WTC11 (cell line): ENCODE data around the gene KIAA1671. TPM values are rescaled to one million over a fixed set of nuclear protein-coding genes. Genes with fewer than 3 reads are reported as not detected.

Experiments
- ATAC-seq: fragments of 200-7000 bp; cut with Tn5 transposase; 2 replicates; pipeline ENCODE4 v1.10.0; 2021; ENCODE audit warnings: mild to moderate bottlenecking, moderate library complexity
- CTCF ChIA-PET: fragments of 300-600 bp; sonication (Branson Sonifier 250); formaldehyde crosslinking; loops from one replicate; lab custom pipeline; 2021; ENCODE audit warnings: antibody characterized with exemption; lab: Charles Lee
- POLR2A ChIA-PET: fragments of 350-600 bp; sonication (Branson Sonifier 250); formaldehyde crosslinking; loops from one replicate; lab custom pipeline; 2021; ENCODE audit warnings: antibody characterized with exemption; lab: Charles Lee
- DNase-seq: peaks from one replicate; pipeline ENCODE4 v3.0.0; 2021; ENCODE audit warnings: low spot score
- H3K27ac Mint-ChIP-seq: 2 replicates; pipeline ENCODE4 v1.8.0; 2021; ENCODE audit warnings: mixed read lengths
- H3K27me3 Mint-ChIP-seq: 2 replicates; pipeline ENCODE4 v1.8.0; 2021; ENCODE audit warnings: low read depth, mild to moderate bottlenecking, moderate library complexity, mixed read lengths
- H3K36me3 Mint-ChIP-seq: 2 replicates; pipeline ENCODE4 v1.8.0; 2021; ENCODE audit warnings: mixed read lengths
- H3K4me1 Mint-ChIP-seq: 2 replicates; pipeline ENCODE4 v1.8.0; 2022; ENCODE audit warnings: mixed read lengths
- H3K4me3 Mint-ChIP-seq: 2 replicates; pipeline ENCODE4 v1.8.0; 2021; ENCODE audit warnings: mild to moderate bottlenecking, moderate library complexity, mixed read lengths
- H3K9me3 Mint-ChIP-seq: 2 replicates; pipeline ENCODE4 v1.8.0; 2021; ENCODE audit warnings: mixed read lengths
- ATF6 ChIP-seq: sonication (generic); formaldehyde crosslinking; IDR thresholded peaks from 2 replicates; pipeline ENCODE4 v1.8.1; 2023; ENCODE audit warnings: mild to moderate bottlenecking, missing genetic modification reagents
- CREB1 ChIP-seq: sonication (generic); formaldehyde crosslinking; IDR thresholded peaks from 2 replicates; pipeline ENCODE4 v1.8.0; 2023; ENCODE audit warnings: mild to moderate bottlenecking, missing genetic modification reagents
- E2F1 ChIP-seq: sonication (generic); formaldehyde crosslinking; IDR thresholded peaks from 2 replicates; pipeline ENCODE4 v1.8.0; 2022; ENCODE audit warnings: mild to moderate bottlenecking, missing genetic modification reagents
- FOXJ3 ChIP-seq: sonication (generic); formaldehyde crosslinking; IDR thresholded peaks from 2 replicates; pipeline ENCODE4 v1.9.0; 2021; ENCODE audit warnings: missing genetic modification reagents, mild to moderate bottlenecking, borderline replicate concordance
- FOXP1 ChIP-seq: sonication (generic); formaldehyde crosslinking; IDR thresholded peaks from 2 replicates; pipeline ENCODE4 v1.8.0; 2022; ENCODE audit warnings: missing genetic modification reagents, mild to moderate bottlenecking, moderate library complexity, borderline replicate concordance
- NFATC4 ChIP-seq: fragments of 250-450 bp; sonication (Bioruptor Pico); IDR thresholded peaks from 2 replicates; pipeline ENCODE4 v1.9.0; 2021; ENCODE audit warnings: mild to moderate bottlenecking
- NR2C2 ChIP-seq: sonication (generic); formaldehyde crosslinking; IDR thresholded peaks from 2 replicates; pipeline ENCODE4 v1.8.0; 2022; ENCODE audit warnings: mild to moderate bottlenecking, missing genetic modification reagents
- NR3C1 ChIP-seq: sonication (generic); formaldehyde crosslinking; conservative IDR thresholded peaks from 2 replicates; pipeline ENCODE4 v1.8.1; 2023; ENCODE audit warnings: low read depth, mild to moderate bottlenecking, missing genetic modification reagents
- RORB ChIP-seq: fragments of 250-450 bp; sonication (Bioruptor Pico); IDR thresholded peaks from 2 replicates; pipeline ENCODE4 v1.9.0; 2021; ENCODE audit warnings: mild to moderate bottlenecking
- SMAD4 ChIP-seq: sonication (generic); formaldehyde crosslinking; IDR thresholded peaks from 2 replicates; pipeline ENCODE4 v1.8.0; 2022; ENCODE audit warnings: mild to moderate bottlenecking, missing genetic modification reagents
- SOX15 ChIP-seq: fragments of 250-450 bp; sonication (Bioruptor Pico); IDR thresholded peaks from 2 replicates; pipeline ENCODE4 v1.9.0; 2021; ENCODE audit warnings: mild to moderate bottlenecking
- TP53 ChIP-seq: sonication (generic); formaldehyde crosslinking; IDR thresholded peaks from 2 replicates; pipeline ENCODE4 v1.8.1; 2023; ENCODE audit warnings: mild to moderate bottlenecking, missing genetic modification reagents
- ZNF396 ChIP-seq: fragments of 250-450 bp; sonication (Bioruptor Pico); IDR thresholded peaks from 2 replicates; pipeline ENCODE4 v1.8.0; 2021; ENCODE audit warnings: mild to moderate bottlenecking, moderate library complexity, borderline replicate concordance
- total RNA-seq: library from RNA; stranded (reverse); gene quantifications from 3 replicates; pipeline ENCODE4 v1.2.3, GENCODE V29; 2021
- TF ChIP-seq, protein P1 (sequence below): fragments of 200-600 bp; IDR thresholded peaks from 2 replicates; pipeline ENCODE4 v1.8.0; 2022; ENCODE audit warnings: antibody characterized with exemption
- TF ChIP-seq, protein P2 (sequence below): sonication (generic); formaldehyde crosslinking; IDR thresholded peaks from 2 replicates; pipeline ENCODE4 v1.8.1; 2023; ENCODE audit warnings: mild to moderate bottlenecking, missing genetic modification reagents, moderate library complexity
- TF ChIP-seq, protein P3 (sequence below): sonication (generic); formaldehyde crosslinking; IDR thresholded peaks from 2 replicates; pipeline ENCODE4 v1.8.1; 2023; ENCODE audit warnings: mild to moderate bottlenecking, missing genetic modification reagents

KIAA1671 gene
- total RNA-seq, 1 experiment from 2014 or later: 26.0 TPM

- POLR2A ChIA-PET: no interaction called here
- peaks cover 37% of the 10 kb centered on the region for H3K4me1 Mint-ChIP-seq
- H3K27me3 Mint-ChIP-seq: no peaks in the 10 kb centered on the region
- no peaks in the 10 kb centered on the region for H3K9me3 Mint-ChIP-seq
- no peak overlapping the region for H3K4me3 Mint-ChIP-seq
- no peak overlapping the region for H3K27ac Mint-ChIP-seq
- DNase-seq (no peak), ATAC-seq (no peak)
- H3K36me3 Mint-ChIP-seq: no peaks in the 10 kb centered on the region
- CTCF ChIA-PET: interaction anchor here (2.5 to 12.1 kb wide), 2 partner anchors 19 to 49 kb away, joined by 9 to 81 read pairs; no protein-coding TSS in a partner anchor
- TF ChIP-seq, protein P1, sequence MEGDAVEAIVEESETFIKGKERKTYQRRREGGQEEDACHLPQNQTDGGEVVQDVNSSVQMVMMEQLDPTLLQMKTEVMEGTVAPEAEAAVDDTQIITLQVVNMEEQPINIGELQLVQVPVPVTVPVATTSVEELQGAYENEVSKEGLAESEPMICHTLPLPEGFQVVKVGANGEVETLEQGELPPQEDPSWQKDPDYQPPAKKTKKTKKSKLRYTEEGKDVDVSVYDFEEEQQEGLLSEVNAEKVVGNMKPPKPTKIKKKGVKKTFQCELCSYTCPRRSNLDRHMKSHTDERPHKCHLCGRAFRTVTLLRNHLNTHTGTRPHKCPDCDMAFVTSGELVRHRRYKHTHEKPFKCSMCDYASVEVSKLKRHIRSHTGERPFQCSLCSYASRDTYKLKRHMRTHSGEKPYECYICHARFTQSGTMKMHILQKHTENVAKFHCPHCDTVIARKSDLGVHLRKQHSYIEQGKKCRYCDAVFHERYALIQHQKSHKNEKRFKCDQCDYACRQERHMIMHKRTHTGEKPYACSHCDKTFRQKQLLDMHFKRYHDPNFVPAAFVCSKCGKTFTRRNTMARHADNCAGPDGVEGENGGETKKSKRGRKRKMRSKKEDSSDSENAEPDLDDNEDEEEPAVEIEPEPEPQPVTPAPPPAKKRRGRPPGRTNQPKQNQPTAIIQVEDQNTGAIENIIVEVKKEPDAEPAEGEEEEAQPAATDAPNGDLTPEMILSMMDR: no peak
- no peak for TF ChIP-seq RORB (CRISPR knock-in tag)
- no peak for TF ChIP-seq FOXJ3
- TF ChIP-seq NR3C1 (CRISPR knock-in tag): no peak
- no peak for TF ChIP-seq TP53 (CRISPR knock-in tag)
- TF ChIP-seq NR2C2 (CRISPR knock-in tag): no peak
- TF ChIP-seq FOXP1 (CRISPR knock-in tag): no peak
- TF ChIP-seq, protein P2, sequence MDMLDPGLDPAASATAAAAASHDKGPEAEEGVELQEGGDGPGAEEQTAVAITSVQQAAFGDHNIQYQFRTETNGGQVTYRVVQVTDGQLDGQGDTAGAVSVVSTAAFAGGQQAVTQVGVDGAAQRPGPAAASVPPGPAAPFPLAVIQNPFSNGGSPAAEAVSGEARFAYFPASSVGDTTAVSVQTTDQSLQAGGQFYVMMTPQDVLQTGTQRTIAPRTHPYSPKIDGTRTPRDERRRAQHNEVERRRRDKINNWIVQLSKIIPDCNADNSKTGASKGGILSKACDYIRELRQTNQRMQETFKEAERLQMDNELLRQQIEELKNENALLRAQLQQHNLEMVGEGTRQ (CRISPR knock-in tag): no peak
These were observed 177.9 kb downstream of the KIAA1671 start for GRCh38 chr22:25130462-25130861.

DNA sequence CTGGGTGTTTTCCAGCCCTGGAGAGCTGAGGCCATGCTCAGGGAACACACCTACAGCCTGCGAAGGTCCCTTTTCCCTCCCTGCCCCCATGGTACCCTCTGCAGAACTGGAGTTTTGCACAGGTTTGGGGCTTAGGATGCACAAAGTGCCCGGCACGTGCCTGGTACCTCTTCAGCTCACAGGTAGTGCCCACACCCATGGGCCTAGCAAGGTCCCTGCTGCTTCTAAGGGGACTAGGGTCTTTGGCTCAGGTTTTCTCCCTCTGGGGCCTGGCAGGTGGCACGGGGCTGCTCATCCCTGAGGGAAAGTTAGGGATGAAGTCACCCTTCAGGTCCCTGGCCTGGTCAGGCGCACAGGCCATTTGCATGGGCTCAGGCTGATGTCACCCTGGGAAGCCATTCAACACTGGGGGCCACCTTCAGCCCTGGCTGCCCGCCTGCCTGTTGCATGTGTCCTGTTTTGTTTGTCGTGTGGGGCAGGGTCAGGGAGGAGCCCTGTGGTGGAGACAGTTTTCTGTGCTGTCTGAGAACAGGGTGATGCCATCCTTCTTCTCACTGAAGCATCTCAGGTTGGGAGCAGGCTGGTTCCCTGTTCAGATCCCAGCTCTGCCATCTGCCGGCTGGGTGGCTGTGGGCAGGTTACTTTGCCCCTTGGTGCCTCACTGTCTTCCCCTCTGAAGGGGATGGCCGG lies 178.8 kb downstream of the KIAA1671 start:
- H3K36me3 Mint-ChIP-seq: no peaks in the 10 kb centered on the region
- peaks cover 43% of the 10 kb centered on the region for H3K4me1 Mint-ChIP-seq
- ChIA-PET CTCF (interaction anchor here (0.5 to 12.1 kb wide), 5 partner anchors 10 to 50 kb away, joined by 3 to 81 read pairs (median 3); no protein-coding TSS in a partner anchor), POLR2A (no interaction called here)
- no peaks in the 10 kb centered on the region for H3K9me3 Mint-ChIP-seq
- DNase-seq (no peak), ATAC-seq (no peak)
- H3K27me3 Mint-ChIP-seq: no peaks in the 10 kb centered on the region
- TF ChIP-seq ZNF396 (CRISPR knock-in tag) (no peak), SMAD4 (CRISPR knock-in tag) (no peak)
- no peak overlapping the region for H3K27ac Mint-ChIP-seq
- no peak overlapping the region for H3K4me3 Mint-ChIP-seq

DNA sequence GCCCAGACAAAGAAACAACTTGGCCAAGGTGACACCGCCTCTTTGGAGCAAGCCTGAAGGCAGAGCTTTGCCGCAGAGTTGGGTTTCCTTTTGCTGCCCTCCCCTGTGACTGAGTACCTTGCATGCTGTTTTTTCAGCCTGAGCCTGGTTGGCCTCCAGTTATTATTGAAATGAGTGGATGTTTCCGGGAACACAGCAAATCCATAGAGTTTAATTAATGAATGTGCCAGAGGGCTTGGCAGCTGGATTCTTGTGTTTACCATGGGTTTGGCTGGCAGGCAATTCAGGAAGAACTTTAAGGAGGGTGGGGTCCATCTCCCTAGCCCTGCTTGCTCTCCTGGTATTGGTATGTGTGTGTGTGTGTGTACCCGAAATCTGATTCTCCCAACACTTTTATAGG lies 181.5 kb downstream of the KIAA1671 start:
- CTCF ChIA-PET: interaction anchor here (4.5 kb wide), 1 partner anchor 23 kb away, joined by 20 read pairs; no protein-coding TSS in a partner anchor
- Mint-ChIP-seq H3K27me3 (no peaks in the 10 kb centered on the region), H3K36me3 (peaks cover 10% of the 10 kb centered on the region), H3K4me1 (peaks cover 30% of the 10 kb centered on the region), H3K9me3 (peaks cover 8% of the 10 kb centered on the region), H3K27ac (no peak overlapping the region), H3K4me3 (no peak overlapping the region)
- TF ChIP-seq NFATC4 (no peak), NR2C2 (CRISPR knock-in tag) (no peak), E2F1 (CRISPR knock-in tag) (no peak), SOX15 (CRISPR knock-in tag) (no peak), CREB1 (CRISPR knock-in tag) (no peak), NR3C1 (CRISPR knock-in tag) (no peak), ATF6 (CRISPR knock-in tag) (no peak)
- TF ChIP-seq, protein P3, sequence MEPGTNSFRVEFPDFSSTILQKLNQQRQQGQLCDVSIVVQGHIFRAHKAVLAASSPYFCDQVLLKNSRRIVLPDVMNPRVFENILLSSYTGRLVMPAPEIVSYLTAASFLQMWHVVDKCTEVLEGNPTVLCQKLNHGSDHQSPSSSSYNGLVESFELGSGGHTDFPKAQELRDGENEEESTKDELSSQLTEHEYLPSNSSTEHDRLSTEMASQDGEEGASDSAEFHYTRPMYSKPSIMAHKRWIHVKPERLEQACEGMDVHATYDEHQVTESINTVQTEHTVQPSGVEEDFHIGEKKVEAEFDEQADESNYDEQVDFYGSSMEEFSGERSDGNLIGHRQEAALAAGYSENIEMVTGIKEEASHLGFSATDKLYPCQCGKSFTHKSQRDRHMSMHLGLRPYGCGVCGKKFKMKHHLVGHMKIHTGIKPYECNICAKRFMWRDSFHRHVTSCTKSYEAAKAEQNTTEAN (CRISPR knock-in tag): no peak
- POLR2A ChIA-PET: no interaction called here
- ATAC-seq (no peak), DNase-seq (no peak)
